ENCODE results near the gene ZPR1. TPM values are rescaled to one million over a fixed set of nuclear protein-coding genes. Genes with fewer than 3 reads are reported as not detected.

Gene ZPR1
- total and polyA plus RNA-seq, 2 of the 4 experiments (the other 2 are of a cell fraction), result 40.8 to 52.0 TPM

DNA sequence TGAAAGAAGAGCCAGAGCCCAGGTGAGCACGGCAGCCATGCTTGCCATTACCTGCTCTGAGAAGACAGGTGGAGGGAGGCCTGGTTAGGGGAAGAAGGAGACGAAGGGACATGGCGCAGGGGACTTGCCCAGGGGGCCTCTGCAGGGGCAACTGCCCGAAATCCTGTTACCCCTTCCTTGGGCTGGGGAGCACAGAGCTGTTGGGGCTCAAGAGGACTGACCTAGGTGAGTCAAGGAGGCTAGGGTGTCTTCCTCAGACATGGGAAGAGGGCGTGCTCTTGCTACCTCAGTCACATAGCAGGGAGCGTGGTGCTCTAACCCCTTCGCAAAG is 4.0 kb upstream of the ZPR1 start, which contains the start of gene APOA5:
Gene APOA5, minus strand, starts transcription at position 67 of the 331 bp plus-strand sequence. Its CDS starts 19 bp downstream, at position 48.
- Histone ChIP-seq H4K5ac (ENCODE audit: low read depth, low read length) (no peak within 1 kb of the TSS), H2AFZ (replicated peaks; ENCODE audit: low read length, poor library complexity) (peak within 1 kb of the TSS; percentile 88), H3K14ac (replicated peaks; ENCODE audit: low read depth, low read length) (no peak within 1 kb of the TSS), H3K56ac (ENCODE audit: extremely low read depth, insufficient read depth, low read length) (no peak within 1 kb of the TSS), H3K9me1 (ENCODE audit: insufficient read depth, low read length) (peaks cover 13% of the 10 kb centered on the region), H3K18ac (ENCODE audit: low read depth, low read length) (no peak within 1 kb of the TSS), H4K20me1 (ENCODE audit: insufficient read depth, low read length) (no peaks in the 10 kb centered on the region), H3K36me3 (ENCODE audit: control insufficient read depth, insufficient read depth, low read length) (no peaks in the 10 kb centered on the region; the same call in 1 of the 2 replicates), H3K4me1 (ENCODE audit: control insufficient read depth, insufficient read depth, low read length) (peaks cover 6% of the 10 kb centered on the region), H2BK5ac (ENCODE audit: low read depth, low read length, poor library complexity, severe bottlenecking) (no peak within 1 kb of the TSS), H2BK20ac (ENCODE audit: low read depth, low read length) (no peak within 1 kb of the TSS), H3K79me1 (ENCODE audit: low read depth in 1 of 2, low read length in 2 of 2) (peaks cover 11 to 20% of the 10 kb centered on the region in 2 experiments), H2AK9ac (replicated peaks; ENCODE audit: low read depth, low read length, poor library complexity) (peak within 1 kb of the TSS; percentile 2), H4K91ac (ENCODE audit: insufficient read depth, low read depth, low read length) (no peak within 1 kb of the TSS), H3K23ac (ENCODE audit: low read depth, low read length) (0 out of 2 replicates have a peak within 1 kb of the TSS, but pooled peaks have one; percentile 1), H3K27ac (ENCODE audit: insufficient read depth, low read length) (no peak within 1 kb of the TSS), H3K4me3 (ENCODE audit: insufficient read depth, low read depth, low read length) (no peak within 1 kb of the TSS), H3K4ac (ENCODE audit: low read depth, low read length) (peak within 1 kb of the TSS; percentile 50), H4K8ac (ENCODE audit: low read depth in 2 of 2, low read length in 2 of 2) (no peak within 1 kb of the TSS), H3K9me3 (ENCODE audit: control insufficient read depth, insufficient read depth, low read length) (no peaks in the 10 kb centered on the region), H3K27me3 (ENCODE audit: control insufficient read depth, insufficient read depth, low read length) (no peaks in the 10 kb centered on the region), H2BK120ac (ENCODE audit: low read depth, low read length) (no peak within 1 kb of the TSS), H2AK5ac (ENCODE audit: low read depth, low read length) (peak within 1 kb of the TSS; percentile 40; the same call in 1 of the 2 replicates), H2BK15ac (ENCODE audit: low read depth, low read length) (no peak within 1 kb of the TSS), H3K9ac (ENCODE audit: low read depth, low read length) (no peak within 1 kb of the TSS), H3K4me2 (ENCODE audit: low read depth, low read length) (peak within 1 kb of the TSS; percentile 27; the same call in 1 of the 2 replicates)
- no TSS peak for BruUV-seq (replicated peaks)
- intact Hi-C loops (cut with micrococcal nuclease), result loop anchor here (1.0 to 5.0 kb wide), 3 partner anchors 81 to 315 kb away; partner anchors contain the start of gene SIK3
- CTCF ChIA-PET, result interaction anchor here (0.6 to 2.3 kb wide), 14 partner anchors 8 to 430 kb away, joined by 3 to 30 read pairs (median 4); partner anchors contain the start of gene SIK3
- TF ChIP-seq RCOR1 (IDR thresholded peaks at IDR 0.05; ENCODE audit: insufficient replicate concordance, low read length) (no peak), ELK1 (IDR thresholded peaks at IDR 0.05; ENCODE audit: borderline replicate concordance, low read depth, low read length) (no peak), NFE2L2 (IDR thresholded peaks at IDR 0.05; ENCODE audit: low read depth, low read length) (no peak), CHD1 (IDR thresholded peaks at IDR 0.05; ENCODE audit: low read depth, low read length) (no peak), RAD21 (IDR thresholded peaks at IDR 0.05; ENCODE audit: low read length) (no peak), MXI1 (IDR thresholded peaks at IDR 0.05; ENCODE audit: borderline replicate concordance, low read depth, low read length) (no peak), CTCF (conservative IDR thresholded peaks at IDR 0.05; ENCODE audit: low read depth, low read length) (no peak), MAFK (IDR thresholded peaks at IDR 0.05; ENCODE audit: low read depth, low read length) (no peak), POLR2A (IDR thresholded peaks at IDR 0.05; ENCODE audit: low read depth, low read length) (no peak), FOS (IDR thresholded peaks at IDR 0.05; ENCODE audit: low read depth, low read length) (no peak), MAZ (IDR thresholded peaks at IDR 0.05; ENCODE audit: borderline replicate concordance, low read depth, low read length) (no peak), CEBPB (IDR thresholded peaks at IDR 0.05; ENCODE audit: low read depth, low read length) (no peak), BHLHE40 (IDR thresholded peaks at IDR 0.05; ENCODE audit: low read depth, low read length) (no peak), RFX5 (IDR thresholded peaks at IDR 0.05; ENCODE audit: low read depth, low read length) (no peak), SMC3 (IDR thresholded peaks at IDR 0.05; ENCODE audit: low read depth, low read length) (no peak)
- TF ChIP-seq, protein P1, sequence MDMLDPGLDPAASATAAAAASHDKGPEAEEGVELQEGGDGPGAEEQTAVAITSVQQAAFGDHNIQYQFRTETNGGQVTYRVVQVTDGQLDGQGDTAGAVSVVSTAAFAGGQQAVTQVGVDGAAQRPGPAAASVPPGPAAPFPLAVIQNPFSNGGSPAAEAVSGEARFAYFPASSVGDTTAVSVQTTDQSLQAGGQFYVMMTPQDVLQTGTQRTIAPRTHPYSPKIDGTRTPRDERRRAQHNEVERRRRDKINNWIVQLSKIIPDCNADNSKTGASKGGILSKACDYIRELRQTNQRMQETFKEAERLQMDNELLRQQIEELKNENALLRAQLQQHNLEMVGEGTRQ (IDR thresholded peaks at IDR 0.05; ENCODE audit: low read depth, low read length), result no peak
- in situ Hi-C loops (cut with MboI; ENCODE audit: low sequenced_read_pairs), result loop anchor here (5.0 kb wide), 1 partner anchor 311 kb away; no protein-coding TSS in a partner anchor
- DNase-seq, result no peak
- ATAC-seq (ENCODE audit: low read depth), result no peak
- WGBS, 2 experiments (ENCODE audit: extremely low coverage in 2 of 2, insufficient read length in 1 of 2), result 100% methylated on average over 2 of the region's 7 CpGs; no CpG with 5 or more reads in 1 of the 2 experiments
- dilution Hi-C loops (cut with HindIII; ENCODE audit: low sequenced_read_pairs, unreplicated experiment), result no loop called here
- POLR2A ChIA-PET (ENCODE audit: unreplicated experiment), result interaction anchor here (0.6 kb wide), 1 partner anchor 315 kb away, joined by 20 read pairs; no protein-coding TSS in a partner anchor
